Measurements from ENCODE around the gene NT5C1B. TPM values are rescaled to one million over a fixed set of nuclear protein-coding genes. Genes with fewer than 3 reads are reported as not detected.

NT5C1B gene
- total and polyA plus RNA-seq, 2 experiments from 2014 or later = not detected

DNA sequence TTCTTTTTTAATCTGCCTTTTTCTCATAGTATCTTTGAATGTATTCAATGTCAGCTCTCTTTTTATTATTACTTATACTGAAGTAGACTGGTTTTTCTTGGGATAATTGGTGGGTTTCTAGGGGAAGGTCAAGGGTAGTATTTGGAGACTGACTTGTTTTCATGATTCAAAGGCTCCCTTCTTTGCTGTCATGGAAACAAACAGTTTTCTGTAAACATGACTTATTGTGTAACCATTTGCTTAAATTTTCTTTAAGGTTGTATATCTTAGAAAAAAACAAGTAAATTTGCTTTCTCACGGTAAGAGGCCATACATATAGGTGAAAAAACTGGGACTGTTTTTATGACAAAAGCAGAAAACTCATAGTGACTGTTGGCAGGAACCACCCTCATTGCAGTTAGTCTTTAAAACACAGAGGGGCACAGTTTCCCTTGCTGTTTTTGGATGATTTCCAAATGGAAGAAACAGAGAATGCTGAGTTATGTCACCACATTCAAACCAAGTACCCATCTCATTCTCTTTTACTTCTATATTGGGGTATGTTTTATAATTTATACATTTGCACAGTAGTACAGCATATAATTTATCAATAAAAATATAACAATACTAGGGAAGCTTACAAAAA lies 23.1 kb downstream of the NT5C1B start:
- H3K27ac ChIP-seq (ENCODE audit: low read depth) = no peak overlapping the region
- Mint-ChIP-seq H3K36me3 (ENCODE audit: low read depth) (no peaks in the 10 kb centered on the region), H3K27ac (no peak overlapping the region), H3K4me3 (no peak overlapping the region), H3K27me3 (ENCODE audit: insufficient read depth, low read depth, poor library complexity) (no peaks in the 10 kb centered on the region), H3K4me1 (peaks cover 11% of the 10 kb centered on the region), H3K9me3 (no peaks in the 10 kb centered on the region)
- H3K27me3 ChIP-seq (ENCODE audit: insufficient read depth) = no peaks in the 10 kb centered on the region
- no peaks in the 10 kb centered on the region for H3F3A ChIP-seq (replicated peaks; ENCODE audit: low read depth)
- H3K4me1 ChIP-seq (ENCODE audit: insufficient read depth) = peaks cover 11% of the 10 kb centered on the region; the same call in 1 of the 2 replicates
- no peak overlapping the region for H3K4me3 ChIP-seq
- H2AFZ ChIP-seq = no peak overlapping the region
- no peaks in the 10 kb centered on the region; the same call in 1 of the 2 replicates for H3K9me2 ChIP-seq (ENCODE audit: insufficient read depth)
- H3K79me2 ChIP-seq (replicated peaks; ENCODE audit: insufficient read depth) = no peaks in the 10 kb centered on the region
- no peaks in the 10 kb centered on the region for H4K20me1 ChIP-seq (replicated peaks; ENCODE audit: insufficient read depth)
- no peak overlapping the region for H3K4me2 ChIP-seq
- TF ChIP-seq JUNB (IDR thresholded peaks at IDR 0.05; ENCODE audit: unreplicated experiment) (no peak), POLR2AphosphoS5 (IDR thresholded peaks at IDR 0.05; ENCODE audit: low read depth) (no peak), NANOG (IDR thresholded peaks at IDR 0.05; ENCODE audit: borderline replicate concordance) (no peak), ZNF114 (CRISPR knock-in tag; IDR thresholded peaks at IDR 0.05) (no peak), EZH2 (IDR thresholded peaks at IDR 0.05; ENCODE audit: low read depth, unreplicated experiment) (no peak), ZNF331 (CRISPR knock-in tag; IDR thresholded peaks at IDR 0.05; ENCODE audit: low read depth) (no peak)
- TF ChIP-seq, protein P1, sequence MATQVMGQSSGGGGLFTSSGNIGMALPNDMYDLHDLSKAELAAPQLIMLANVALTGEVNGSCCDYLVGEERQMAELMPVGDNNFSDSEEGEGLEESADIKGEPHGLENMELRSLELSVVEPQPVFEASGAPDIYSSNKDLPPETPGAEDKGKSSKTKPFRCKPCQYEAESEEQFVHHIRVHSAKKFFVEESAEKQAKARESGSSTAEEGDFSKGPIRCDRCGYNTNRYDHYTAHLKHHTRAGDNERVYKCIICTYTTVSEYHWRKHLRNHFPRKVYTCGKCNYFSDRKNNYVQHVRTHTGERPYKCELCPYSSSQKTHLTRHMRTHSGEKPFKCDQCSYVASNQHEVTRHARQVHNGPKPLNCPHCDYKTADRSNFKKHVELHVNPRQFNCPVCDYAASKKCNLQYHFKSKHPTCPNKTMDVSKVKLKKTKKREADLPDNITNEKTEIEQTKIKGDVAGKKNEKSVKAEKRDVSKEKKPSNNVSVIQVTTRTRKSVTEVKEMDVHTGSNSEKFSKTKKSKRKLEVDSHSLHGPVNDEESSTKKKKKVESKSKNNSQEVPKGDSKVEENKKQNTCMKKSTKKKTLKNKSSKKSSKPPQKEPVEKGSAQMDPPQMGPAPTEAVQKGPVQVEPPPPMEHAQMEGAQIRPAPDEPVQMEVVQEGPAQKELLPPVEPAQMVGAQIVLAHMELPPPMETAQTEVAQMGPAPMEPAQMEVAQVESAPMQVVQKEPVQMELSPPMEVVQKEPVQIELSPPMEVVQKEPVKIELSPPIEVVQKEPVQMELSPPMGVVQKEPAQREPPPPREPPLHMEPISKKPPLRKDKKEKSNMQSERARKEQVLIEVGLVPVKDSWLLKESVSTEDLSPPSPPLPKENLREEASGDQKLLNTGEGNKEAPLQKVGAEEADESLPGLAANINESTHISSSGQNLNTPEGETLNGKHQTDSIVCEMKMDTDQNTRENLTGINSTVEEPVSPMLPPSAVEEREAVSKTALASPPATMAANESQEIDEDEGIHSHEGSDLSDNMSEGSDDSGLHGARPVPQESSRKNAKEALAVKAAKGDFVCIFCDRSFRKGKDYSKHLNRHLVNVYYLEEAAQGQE (IDR thresholded peaks at IDR 0.05; ENCODE audit: unreplicated experiment) = no peak
- TF ChIP-seq, protein P2, sequence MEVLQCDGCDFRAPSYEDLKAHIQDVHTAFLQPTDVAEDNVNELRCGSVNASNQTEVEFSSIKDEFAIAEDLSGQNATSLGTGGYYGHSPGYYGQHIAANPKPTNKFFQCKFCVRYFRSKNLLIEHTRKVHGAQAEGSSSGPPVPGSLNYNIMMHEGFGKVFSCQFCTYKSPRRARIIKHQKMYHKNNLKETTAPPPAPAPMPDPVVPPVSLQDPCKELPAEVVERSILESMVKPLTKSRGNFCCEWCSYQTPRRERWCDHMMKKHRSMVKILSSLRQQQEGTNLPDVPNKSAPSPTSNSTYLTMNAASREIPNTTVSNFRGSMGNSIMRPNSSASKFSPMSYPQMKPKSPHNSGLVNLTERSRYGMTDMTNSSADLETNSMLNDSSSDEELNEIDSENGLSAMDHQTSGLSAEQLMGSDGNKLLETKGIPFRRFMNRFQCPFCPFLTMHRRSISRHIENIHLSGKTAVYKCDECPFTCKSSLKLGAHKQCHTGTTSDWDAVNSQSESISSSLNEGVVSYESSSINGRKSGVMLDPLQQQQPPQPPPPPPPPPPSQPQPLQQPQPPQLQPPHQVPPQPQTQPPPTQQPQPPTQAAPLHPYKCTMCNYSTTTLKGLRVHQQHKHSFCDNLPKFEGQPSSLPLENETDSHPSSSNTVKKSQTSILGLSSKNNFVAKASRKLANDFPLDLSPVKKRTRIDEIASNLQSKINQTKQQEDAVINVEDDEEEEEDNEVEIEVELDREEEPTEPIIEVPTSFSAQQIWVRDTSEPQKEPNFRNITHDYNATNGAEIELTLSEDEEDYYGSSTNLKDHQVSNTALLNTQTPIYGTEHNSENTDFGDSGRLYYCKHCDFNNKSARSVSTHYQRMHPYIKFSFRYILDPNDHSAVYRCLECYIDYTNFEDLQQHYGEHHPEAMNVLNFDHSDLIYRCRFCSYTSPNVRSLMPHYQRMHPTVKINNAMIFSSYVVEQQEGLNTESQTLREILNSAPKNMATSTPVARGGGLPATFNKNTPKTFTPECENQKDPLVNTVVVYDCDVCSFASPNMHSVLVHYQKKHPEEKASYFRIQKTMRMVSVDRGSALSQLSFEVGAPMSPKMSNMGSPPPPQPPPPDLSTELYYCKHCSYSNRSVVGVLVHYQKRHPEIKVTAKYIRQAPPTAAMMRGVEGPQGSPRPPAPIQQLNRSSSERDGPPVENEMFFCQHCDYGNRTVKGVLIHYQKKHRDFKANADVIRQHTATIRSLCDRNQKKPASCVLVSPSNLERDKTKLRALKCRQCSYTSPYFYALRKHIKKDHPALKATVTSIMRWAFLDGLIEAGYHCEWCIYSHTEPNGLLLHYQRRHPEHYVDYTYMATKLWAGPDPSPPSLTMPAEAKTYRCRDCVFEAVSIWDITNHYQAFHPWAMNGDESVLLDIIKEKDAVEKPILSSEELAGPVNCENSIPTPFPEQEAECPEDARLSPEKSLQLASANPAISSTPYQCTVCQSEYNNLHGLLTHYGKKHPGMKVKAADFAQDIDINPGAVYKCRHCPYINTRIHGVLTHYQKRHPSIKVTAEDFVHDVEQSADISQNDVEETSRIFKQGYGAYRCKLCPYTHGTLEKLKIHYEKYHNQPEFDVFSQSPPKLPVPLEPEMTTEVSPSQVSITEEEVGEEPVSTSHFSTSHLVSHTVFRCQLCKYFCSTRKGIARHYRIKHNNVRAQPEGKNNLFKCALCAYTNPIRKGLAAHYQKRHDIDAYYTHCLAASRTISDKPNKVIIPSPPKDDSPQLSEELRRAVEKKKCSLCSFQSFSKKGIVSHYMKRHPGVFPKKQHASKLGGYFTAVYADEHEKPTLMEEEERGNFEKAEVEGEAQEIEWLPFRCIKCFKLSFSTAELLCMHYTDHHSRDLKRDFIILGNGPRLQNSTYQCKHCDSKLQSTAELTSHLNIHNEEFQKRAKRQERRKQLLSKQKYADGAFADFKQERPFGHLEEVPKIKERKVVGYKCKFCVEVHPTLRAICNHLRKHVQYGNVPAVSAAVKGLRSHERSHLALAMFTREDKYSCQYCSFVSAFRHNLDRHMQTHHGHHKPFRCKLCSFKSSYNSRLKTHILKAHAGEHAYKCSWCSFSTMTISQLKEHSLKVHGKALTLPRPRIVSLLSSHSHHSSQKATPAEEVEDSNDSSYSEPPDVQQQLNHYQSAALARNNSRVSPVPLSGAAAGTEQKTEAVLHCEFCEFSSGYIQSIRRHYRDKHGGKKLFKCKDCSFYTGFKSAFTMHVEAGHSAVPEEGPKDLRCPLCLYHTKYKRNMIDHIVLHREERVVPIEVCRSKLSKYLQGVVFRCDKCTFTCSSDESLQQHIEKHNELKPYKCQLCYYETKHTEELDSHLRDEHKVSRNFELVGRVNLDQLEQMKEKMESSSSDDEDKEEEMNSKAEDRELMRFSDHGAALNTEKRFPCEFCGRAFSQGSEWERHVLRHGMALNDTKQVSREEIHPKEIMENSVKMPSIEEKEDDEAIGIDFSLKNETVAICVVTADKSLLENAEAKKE (CRISPR knock-in tag; IDR thresholded peaks at IDR 0.05) = no peak
- TF ChIP-seq, protein P3, sequence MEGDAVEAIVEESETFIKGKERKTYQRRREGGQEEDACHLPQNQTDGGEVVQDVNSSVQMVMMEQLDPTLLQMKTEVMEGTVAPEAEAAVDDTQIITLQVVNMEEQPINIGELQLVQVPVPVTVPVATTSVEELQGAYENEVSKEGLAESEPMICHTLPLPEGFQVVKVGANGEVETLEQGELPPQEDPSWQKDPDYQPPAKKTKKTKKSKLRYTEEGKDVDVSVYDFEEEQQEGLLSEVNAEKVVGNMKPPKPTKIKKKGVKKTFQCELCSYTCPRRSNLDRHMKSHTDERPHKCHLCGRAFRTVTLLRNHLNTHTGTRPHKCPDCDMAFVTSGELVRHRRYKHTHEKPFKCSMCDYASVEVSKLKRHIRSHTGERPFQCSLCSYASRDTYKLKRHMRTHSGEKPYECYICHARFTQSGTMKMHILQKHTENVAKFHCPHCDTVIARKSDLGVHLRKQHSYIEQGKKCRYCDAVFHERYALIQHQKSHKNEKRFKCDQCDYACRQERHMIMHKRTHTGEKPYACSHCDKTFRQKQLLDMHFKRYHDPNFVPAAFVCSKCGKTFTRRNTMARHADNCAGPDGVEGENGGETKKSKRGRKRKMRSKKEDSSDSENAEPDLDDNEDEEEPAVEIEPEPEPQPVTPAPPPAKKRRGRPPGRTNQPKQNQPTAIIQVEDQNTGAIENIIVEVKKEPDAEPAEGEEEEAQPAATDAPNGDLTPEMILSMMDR (conservative IDR thresholded peaks at IDR 0.05; ENCODE audit: low read depth in 2 of 2) = 0 out of 4 replicates have a peak, but pooled peaks of 1 of the 2 experiments have one; percentile 7
- DNase-seq (ENCODE audit: low spot score) = no peak
- ATAC-seq = no peak
- no peaks in the 10 kb centered on the region for H3K36me3 ChIP-seq (ENCODE audit: insufficient read depth)
